ENCODE results near the gene GRK7.
"Not testable (repeated sequence)": the region's sequence is repeated elsewhere in the genome, so short reads cannot be mapped to it uniquely, and the experiment has no call there.

The GRK7 gene

GRCh38 chr3:141753399-141753798 is 9.8 kb upstream of the GRK7 start:
- in situ Hi-C loops (cut with MboI; ENCODE audit: low sequenced_read_pairs) = no loop called here

- in situ Hi-C loops (cut with MboI; ENCODE audit: low sequenced_read_pairs) = no loop called here
Observed at GRCh38 chr3:141754032-141754431, 9.2 kb upstream of the GRK7 start.

- in situ Hi-C loops (cut with MboI; ENCODE audit: low sequenced_read_pairs) = not testable (repeated sequence)
Observed at GRCh38 chr3:141762552-141762951, 656 bp upstream of the GRK7 start.

GRCh38 chr3:141764045-141764444 is 837 bp downstream of the GRK7 start:
- in situ Hi-C loops (cut with MboI; ENCODE audit: low sequenced_read_pairs) = no loop called here

- in situ Hi-C loops (cut with MboI; ENCODE audit: low sequenced_read_pairs) = no loop called here
Observed at GRCh38 chr3:141764465-141764864, 1.3 kb downstream of the GRK7 start.

- in situ Hi-C loops (cut with MboI; ENCODE audit: low sequenced_read_pairs) = no loop called here
Observed at GRCh38 chr3:141764986-141765385, 1.8 kb downstream of the GRK7 start.

GRCh38 chr3:141767066-141767465 is 3.9 kb downstream of the GRK7 start:
- in situ Hi-C loops (cut with MboI; ENCODE audit: low sequenced_read_pairs) = no loop called here

GRCh38 chr3:141769221-141769894 is 6.2 kb downstream of the GRK7 start:
- in situ Hi-C loops (cut with MboI; ENCODE audit: low sequenced_read_pairs) = no loop called here

- in situ Hi-C loops (cut with MboI; ENCODE audit: low sequenced_read_pairs) = no loop called here
Observed at GRCh38 chr3:141773676-141774075, 10.5 kb downstream of the GRK7 start.

- in situ Hi-C loops (cut with MboI; ENCODE audit: low sequenced_read_pairs) = no loop called here
Observed at GRCh38 chr3:141776376-141776775, 13.2 kb downstream of the GRK7 start.

GRCh38 chr3:141776885-141777284 is 13.7 kb downstream of the GRK7 start:
- in situ Hi-C loops (cut with MboI; ENCODE audit: low sequenced_read_pairs) = no loop called here

GRCh38 chr3:141777957-141778813 is 15.0 kb downstream of the GRK7 start:
- in situ Hi-C loops (cut with MboI; ENCODE audit: low sequenced_read_pairs) = no loop called here

- in situ Hi-C loops (cut with MboI; ENCODE audit: low sequenced_read_pairs) = no loop called here
Observed at GRCh38 chr3:141779667-141780066, 16.5 kb downstream of the GRK7 start.

- in situ Hi-C loops (cut with MboI; ENCODE audit: low sequenced_read_pairs) = no loop called here
Observed at GRCh38 chr3:141782386-141782932, 19.3 kb downstream of the GRK7 start.

- in situ Hi-C loops (cut with MboI; ENCODE audit: low sequenced_read_pairs) = no loop called here
Observed at GRCh38 chr3:141783632-141784031, 20.4 kb downstream of the GRK7 start.

GRCh38 chr3:141784096-141784495 is 20.9 kb downstream of the GRK7 start:
- in situ Hi-C loops (cut with MboI; ENCODE audit: low sequenced_read_pairs) = no loop called here

- in situ Hi-C loops (cut with MboI; ENCODE audit: low sequenced_read_pairs) = no loop called here
Observed at GRCh38 chr3:141784531-141784930, 21.3 kb downstream of the GRK7 start.

- in situ Hi-C loops (cut with MboI; ENCODE audit: low sequenced_read_pairs) = no loop called here
Observed at GRCh38 chr3:141788149-141788548, 24.9 kb downstream of the GRK7 start.

- in situ Hi-C loops (cut with MboI; ENCODE audit: low sequenced_read_pairs) = not testable (repeated sequence)
Observed at GRCh38 chr3:141788750-141789149, 25.5 kb downstream of the GRK7 start.

- in situ Hi-C loops (cut with MboI; ENCODE audit: low sequenced_read_pairs) = no loop called here
Observed at GRCh38 chr3:141789281-141789680, 26.1 kb downstream of the GRK7 start.

- in situ Hi-C loops (cut with MboI; ENCODE audit: low sequenced_read_pairs) = no loop called here
Observed at GRCh38 chr3:141790171-141790570, 27.0 kb downstream of the GRK7 start.

GRCh38 chr3:141792495-141792894 is 29.3 kb downstream of the GRK7 start:
- in situ Hi-C loops (cut with MboI; ENCODE audit: low sequenced_read_pairs) = no loop called here

Measured in HL-60/S4 treated with phorbol 12-myristate 13-acetate at 8.2 ng/mL for 4 days and 3 days (cell line).